PC-9 (cell line): ENCODE data around the gene SPATS1.

Experiments used
- CTCF ChIP-seq: fragments of 200-600 bp; sonication (generic); conservative IDR thresholded peaks from 2 replicates; pipeline ENCODE4 v1.6.1; 2017; ENCODE audit warnings: mixed run types, antibody characterized with exemption, mild to moderate bottlenecking, moderate library complexity
- EZH2 ChIP-seq: fragments of 200-600 bp; sonication (generic); IDR thresholded peaks from 2 replicates; pipeline ENCODE4 v1.8.0; 2017; ENCODE audit warnings: antibody characterized with exemption, low read depth

GRCh38 chr6:44386364-44386928 lies 44.0 kb downstream of the SPATS1 start:
- no peak for TF ChIP-seq CTCF
- TF ChIP-seq EZH2, result no peak
